ENCODE measurements around the gene DCAF5.
"Not testable (repeated sequence)": the region's sequence is repeated elsewhere in the genome, so short reads cannot be mapped to it uniquely, and the experiment has no call there.

DCAF5 gene

DNA sequence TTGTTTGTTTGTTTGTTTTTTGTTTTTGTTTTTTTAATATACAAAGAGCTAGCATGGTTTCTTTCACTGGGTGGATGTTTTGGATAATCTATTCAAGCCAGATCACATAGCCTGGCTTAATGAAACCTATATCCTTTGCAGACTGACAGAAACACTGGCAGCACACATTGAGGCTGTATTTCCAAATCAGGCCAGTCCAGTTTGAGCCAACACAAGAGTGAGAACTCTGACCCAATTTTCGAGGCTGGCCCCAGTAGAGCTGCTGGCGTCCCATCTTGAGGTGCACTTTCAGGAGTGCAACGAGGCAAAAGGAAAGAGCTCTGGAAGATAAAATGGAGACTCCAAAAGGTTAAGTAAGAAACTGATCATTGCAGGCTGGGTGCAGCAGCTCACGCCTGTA lies 129.9 kb downstream of the DCAF5 start:
- TF ChIP-seq CTCF (IDR thresholded peaks at IDR 0.05; ENCODE audit: low read depth, low read length), result no peak
- H3K4me3 ChIP-seq (ENCODE audit: low read depth, low read length), result no peak overlapping the region
- no peaks in the 10 kb centered on the region for H3K27me3 ChIP-seq (ENCODE audit: insufficient read depth, low read depth, severe bottlenecking)
- no peaks in the 10 kb centered on the region for H3K9me3 ChIP-seq (ENCODE audit: severe bottlenecking)
- H3K36me3 ChIP-seq, result no peaks in the 10 kb centered on the region
- no peak overlapping the region for H3K27ac ChIP-seq
- DNase-seq, result no peak

DNA sequence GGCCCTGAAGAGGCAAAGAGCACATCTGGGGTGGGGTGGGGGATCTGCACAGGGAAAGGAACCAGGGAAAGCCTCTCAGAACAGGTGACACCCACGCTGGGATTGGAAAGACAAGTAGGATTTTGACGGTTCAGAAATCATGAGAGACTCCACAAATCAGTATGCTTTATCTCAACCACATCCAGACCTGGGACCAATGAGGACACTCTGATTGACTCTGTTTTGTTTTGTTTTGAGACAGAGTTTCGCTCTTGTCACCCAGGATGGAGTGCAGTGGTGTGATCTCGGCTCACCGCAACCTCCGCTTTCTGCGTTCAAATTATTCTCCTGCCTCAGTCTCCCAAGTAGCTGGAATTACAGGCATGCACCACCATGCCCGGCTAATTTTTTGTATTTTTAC lies 130.8 kb downstream of the DCAF5 start:
- H3K27ac ChIP-seq; DNase-seq; H3K27me3 ChIP-seq (ENCODE audit: insufficient read depth, low read depth, severe bottlenecking); H3K4me3 ChIP-seq (ENCODE audit: low read depth, low read length); H3K9me3 ChIP-seq (ENCODE audit: severe bottlenecking); H3K36me3 ChIP-seq: not testable (repeated sequence)

DNA sequence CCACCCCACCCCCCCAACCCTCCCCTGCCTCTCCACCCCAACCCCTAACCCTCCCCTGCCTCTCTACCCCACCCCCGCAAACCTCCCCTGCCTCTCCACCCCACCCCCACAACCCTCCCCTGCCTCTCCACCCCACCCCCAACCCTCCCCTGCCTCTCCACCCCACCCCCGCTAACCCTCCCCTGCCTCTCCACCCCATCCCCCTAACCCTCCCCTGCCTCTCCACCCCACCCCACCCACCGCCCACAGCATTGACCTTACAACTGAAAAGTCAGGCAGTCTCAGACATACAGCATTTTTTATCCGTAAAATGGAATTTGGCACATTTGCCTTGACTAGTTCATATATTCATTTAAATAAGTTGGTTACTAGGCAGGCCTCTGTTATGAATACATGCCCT lies 135.2 kb downstream of the DCAF5 start:
- Histone ChIP-seq H3K9me3 (ENCODE audit: severe bottlenecking) (no peaks in the 10 kb centered on the region), H3K36me3 (no peaks in the 10 kb centered on the region), H3K4me3 (ENCODE audit: low read depth, low read length) (no peak overlapping the region), H3K27ac (no peak overlapping the region), H3K27me3 (ENCODE audit: insufficient read depth, low read depth, severe bottlenecking) (no peaks in the 10 kb centered on the region)
- DNase-seq, result no peak
- TF ChIP-seq CTCF (IDR thresholded peaks at IDR 0.05; ENCODE audit: low read depth, low read length), result no peak

DNA sequence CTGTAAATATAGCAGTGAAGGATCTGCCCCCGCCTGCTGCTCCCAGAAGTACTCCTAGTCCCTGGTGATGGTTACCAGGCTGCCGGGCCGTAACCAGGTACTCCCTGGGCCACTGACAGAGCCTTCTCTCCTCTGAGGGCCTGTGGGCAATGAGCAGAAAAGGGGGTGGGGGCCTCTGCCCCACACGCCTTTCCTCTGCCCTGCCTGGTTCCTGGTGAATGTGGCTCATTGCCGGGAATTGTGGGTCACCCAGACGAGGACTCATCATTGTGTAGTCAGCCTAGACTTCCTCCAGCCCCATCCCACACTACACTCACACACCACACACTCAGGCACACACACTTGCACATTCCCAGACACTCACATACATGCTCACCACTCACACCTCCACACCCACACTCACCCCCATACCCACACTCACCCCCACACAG lies 138.1 kb downstream of the DCAF5 start:
- H3K4me3 ChIP-seq (ENCODE audit: low read depth, low read length), result no peak overlapping the region
- no peak for DNase-seq
- H3K27me3 ChIP-seq (ENCODE audit: insufficient read depth, low read depth, severe bottlenecking), result no peaks in the 10 kb centered on the region
- H3K36me3 ChIP-seq, result no peaks in the 10 kb centered on the region
- no peak for TF ChIP-seq CTCF (IDR thresholded peaks at IDR 0.05; ENCODE audit: low read depth, low read length)
- no peak overlapping the region for H3K27ac ChIP-seq
- H3K9me3 ChIP-seq (ENCODE audit: severe bottlenecking), result no peaks in the 10 kb centered on the region

DNA sequence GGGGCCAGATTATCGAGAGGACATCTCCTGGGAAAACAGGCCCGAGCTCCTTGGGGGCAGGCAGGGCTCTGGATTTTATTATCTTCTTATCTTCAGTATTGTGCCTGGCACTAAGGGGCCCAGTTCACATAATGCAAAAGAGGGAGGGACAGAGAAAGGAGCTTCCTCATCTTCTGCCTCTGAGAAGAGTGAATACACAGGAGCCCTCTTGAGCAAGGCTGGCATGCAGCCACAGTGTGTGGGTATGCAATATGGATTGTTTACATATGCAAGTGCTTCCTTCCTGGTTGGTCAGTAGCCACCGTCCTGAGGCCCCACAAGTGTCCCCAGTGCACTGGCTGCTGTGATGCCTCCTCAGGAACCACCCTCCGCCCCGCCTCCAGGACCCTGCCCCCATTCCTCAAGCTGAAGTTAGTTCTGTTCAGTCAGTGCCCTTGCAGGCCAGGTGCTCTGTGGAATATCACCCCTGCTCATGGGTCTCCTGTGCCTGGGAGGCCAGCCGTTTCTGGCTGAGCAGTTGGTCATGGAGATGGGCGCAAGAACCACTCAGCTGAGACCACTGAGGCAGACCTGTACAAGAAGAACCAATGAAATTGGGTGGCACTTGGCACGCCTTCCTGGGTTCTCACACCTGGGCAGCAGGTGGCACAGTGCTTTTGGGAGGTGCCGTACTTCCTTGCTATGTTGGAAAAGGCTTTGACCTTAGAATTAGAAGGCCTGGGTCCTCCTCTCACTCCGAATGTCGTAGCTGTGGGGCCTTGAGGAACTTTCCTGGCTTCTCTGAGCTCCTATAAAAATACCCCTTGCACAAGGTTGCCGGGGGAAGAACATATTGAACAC lies 138.8 kb downstream of the DCAF5 start:
- Histone ChIP-seq H3K27ac (no peak overlapping the region), H3K9me3 (ENCODE audit: severe bottlenecking) (no peaks in the 10 kb centered on the region), H3K36me3 (no peaks in the 10 kb centered on the region), H3K4me3 (ENCODE audit: low read depth, low read length) (no peak overlapping the region), H3K27me3 (ENCODE audit: insufficient read depth, low read depth, severe bottlenecking) (no peaks in the 10 kb centered on the region)
- no peak for DNase-seq
- no peak for TF ChIP-seq CTCF (IDR thresholded peaks at IDR 0.05; ENCODE audit: low read depth, low read length)

GRCh38 chr14:69012256-69012953 lies 140.5 kb downstream of the DCAF5 start:
- H3K27ac ChIP-seq, result no peak overlapping the region
- no peak for TF ChIP-seq CTCF (IDR thresholded peaks at IDR 0.05; ENCODE audit: low read depth, low read length)
- no peaks in the 10 kb centered on the region for H3K9me3 ChIP-seq (ENCODE audit: severe bottlenecking)
- no peaks in the 10 kb centered on the region for H3K27me3 ChIP-seq (ENCODE audit: insufficient read depth, low read depth, severe bottlenecking)
- no peaks in the 10 kb centered on the region for H3K36me3 ChIP-seq
- no peak overlapping the region for H3K4me3 ChIP-seq (ENCODE audit: low read depth, low read length)
- DNase-seq, result no peak
